Cardiac muscle cell (in vitro differentiated cells and primary cell): ENCODE data around the gene TMEM43. TPM values are rescaled to one million over a fixed set of nuclear protein-coding genes. Genes with fewer than 3 reads are reported as not detected.

ENCODE experiments used
- DNase-seq, 2 donors: peaks; one replicate each; pipeline versions ENCODE4 v3.0.0 to v3.0.0-alpha.2; 2010 to 2017; ENCODE audit warnings: low read depth in 1 of 2, low spot score in 1 of 2
- H3K27ac ChIP-seq: fragments of 200-600 bp; sonication (generic); 2 replicates; pipeline ENCODE4 v1.5.1; 2016
- H3K27me3 ChIP-seq: fragments of 200-600 bp; sonication (generic); 2 replicates; pipeline ENCODE4 v1.6.0; 2016; ENCODE audit warnings: control low read depth
- H3K36me3 ChIP-seq: fragments of 200-600 bp; sonication (generic); 2 replicates; pipeline ENCODE4 v1.5.1; 2016; ENCODE audit warnings: control low read depth
- H3K4me1 ChIP-seq: fragments of 200-600 bp; sonication (generic); 2 replicates; pipeline ENCODE4 v1.8.1; 2017; ENCODE audit warnings: low read depth, mild to moderate bottlenecking, mixed run types
- H3K4me3 ChIP-seq: fragments of 200-600 bp; sonication (generic); 2 replicates; pipeline ENCODE4 v1.5.1; 2016; ENCODE audit warnings: mild to moderate bottlenecking
- H3K9me3 ChIP-seq: fragments of 200-600 bp; sonication (generic); 2 replicates; pipeline ENCODE4 v1.5.1; 2017; ENCODE audit warnings: low read depth, mild to moderate bottlenecking, control low read depth
- polyA plus RNA-seq: library from polyadenylated mRNA; unstranded; fragments of >200 nt; fragmentation: Nextera tagmentation; extraction: Ambion mirVana; gene quantifications from 2 replicates; pipeline ENCODE4 v1.2.1, GENCODE V29; 2016
- total RNA-seq: library from RNA; depleted of rRNA; stranded (reverse); fragments of >200 nt; gene quantifications from 2 replicates; pipeline ENCODE4 v1.2.3, GENCODE V29; 2016
- TF ChIP-seq, protein P1 (sequence below): IDR thresholded peaks from 2 replicates; pipeline ENCODE4 v1.5.1; 2012; ENCODE audit warnings: low read depth, mild to moderate bottlenecking, low read length

Gene TMEM43
- total and polyA plus RNA-seq, 2 experiments from 2014 or later = 21.5 to 27.4 TPM

DNA sequence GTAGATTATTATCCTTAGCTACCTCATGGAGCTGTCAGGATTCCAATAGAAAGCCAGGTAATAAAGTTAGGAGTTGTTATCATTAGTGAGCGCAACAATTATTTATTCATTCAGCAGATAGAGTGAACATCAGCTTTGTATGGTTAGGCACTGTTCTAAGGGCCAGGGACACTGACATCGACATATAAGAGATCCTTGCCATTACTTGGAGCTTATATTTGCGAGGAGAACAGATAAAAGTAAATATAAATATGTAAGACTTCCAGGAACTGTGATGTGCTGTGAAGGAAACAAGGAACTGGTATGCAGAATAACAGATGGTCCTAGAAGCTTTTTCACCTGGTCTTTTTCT is 54.2 kb downstream of the TMEM43 start:
- TF ChIP-seq, protein P1, sequence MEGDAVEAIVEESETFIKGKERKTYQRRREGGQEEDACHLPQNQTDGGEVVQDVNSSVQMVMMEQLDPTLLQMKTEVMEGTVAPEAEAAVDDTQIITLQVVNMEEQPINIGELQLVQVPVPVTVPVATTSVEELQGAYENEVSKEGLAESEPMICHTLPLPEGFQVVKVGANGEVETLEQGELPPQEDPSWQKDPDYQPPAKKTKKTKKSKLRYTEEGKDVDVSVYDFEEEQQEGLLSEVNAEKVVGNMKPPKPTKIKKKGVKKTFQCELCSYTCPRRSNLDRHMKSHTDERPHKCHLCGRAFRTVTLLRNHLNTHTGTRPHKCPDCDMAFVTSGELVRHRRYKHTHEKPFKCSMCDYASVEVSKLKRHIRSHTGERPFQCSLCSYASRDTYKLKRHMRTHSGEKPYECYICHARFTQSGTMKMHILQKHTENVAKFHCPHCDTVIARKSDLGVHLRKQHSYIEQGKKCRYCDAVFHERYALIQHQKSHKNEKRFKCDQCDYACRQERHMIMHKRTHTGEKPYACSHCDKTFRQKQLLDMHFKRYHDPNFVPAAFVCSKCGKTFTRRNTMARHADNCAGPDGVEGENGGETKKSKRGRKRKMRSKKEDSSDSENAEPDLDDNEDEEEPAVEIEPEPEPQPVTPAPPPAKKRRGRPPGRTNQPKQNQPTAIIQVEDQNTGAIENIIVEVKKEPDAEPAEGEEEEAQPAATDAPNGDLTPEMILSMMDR = no peak
- no peak for DNase-seq
- Histone ChIP-seq H3K27me3 (no peaks in the 10 kb centered on the region), H3K9me3 (no peaks in the 10 kb centered on the region), H3K4me3 (peak overlapping the region; percentile 91), H3K36me3 (peaks cover 25% of the 10 kb centered on the region), H3K27ac (peak overlapping the region; percentile 85), H3K4me1 (peaks cover 10% of the 10 kb centered on the region)

DNA sequence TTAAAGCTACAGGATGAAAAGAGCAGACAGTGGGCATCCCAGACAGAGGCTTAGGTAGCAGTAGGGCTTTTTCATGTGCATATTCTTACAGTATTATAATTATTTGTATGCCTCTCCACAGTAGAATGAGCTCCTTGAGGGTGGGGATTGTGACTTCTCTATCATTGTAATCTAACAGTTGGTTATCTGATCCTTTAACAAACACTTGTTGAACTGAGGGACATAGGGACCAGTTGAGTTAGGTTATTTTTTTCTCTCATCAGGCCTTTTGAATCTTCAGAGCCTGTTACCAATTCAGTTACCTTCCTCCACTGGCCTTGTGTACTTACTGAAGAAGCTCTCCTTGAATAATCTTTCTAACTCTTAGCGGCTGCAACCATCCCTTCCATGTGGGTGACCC is 54.9 kb downstream of the TMEM43 start:
- Histone ChIP-seq H3K27me3 (no peaks in the 10 kb centered on the region), H3K9me3 (no peaks in the 10 kb centered on the region), H3K4me3 (no peak overlapping the region), H3K27ac (no peak overlapping the region), H3K4me1 (peaks cover 10% of the 10 kb centered on the region), H3K36me3 (peaks cover 26% of the 10 kb centered on the region)
- TF ChIP-seq, protein P1 = no peak
- no peak for DNase-seq

DNA sequence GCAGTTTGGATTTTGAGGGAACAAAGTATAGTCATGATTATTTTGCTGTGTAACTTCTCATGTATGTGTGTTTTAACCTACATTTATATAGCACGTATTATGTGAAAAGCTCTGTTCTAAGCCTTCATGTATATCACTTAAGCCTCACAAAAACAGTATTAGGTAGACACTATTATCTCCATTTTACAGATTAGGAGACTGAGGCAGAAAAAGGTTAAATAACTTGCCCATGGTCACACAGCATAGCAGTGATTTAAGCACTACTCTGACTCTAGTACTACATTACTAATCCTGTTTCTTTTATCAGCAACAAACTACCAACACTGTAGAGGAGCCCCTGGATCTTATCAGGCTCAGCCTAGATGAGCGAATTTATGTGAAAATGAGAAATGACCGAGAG is 56.4 kb downstream of the TMEM43 start:
- Histone ChIP-seq H3K9me3 (no peaks in the 10 kb centered on the region), H3K4me3 (no peak overlapping the region), H3K27me3 (no peaks in the 10 kb centered on the region), H3K36me3 (peaks cover 37% of the 10 kb centered on the region), H3K27ac (no peak overlapping the region), H3K4me1 (peaks cover 10% of the 10 kb centered on the region)
- TF ChIP-seq, protein P1 = no peak
- DNase-seq = no peak

DNA sequence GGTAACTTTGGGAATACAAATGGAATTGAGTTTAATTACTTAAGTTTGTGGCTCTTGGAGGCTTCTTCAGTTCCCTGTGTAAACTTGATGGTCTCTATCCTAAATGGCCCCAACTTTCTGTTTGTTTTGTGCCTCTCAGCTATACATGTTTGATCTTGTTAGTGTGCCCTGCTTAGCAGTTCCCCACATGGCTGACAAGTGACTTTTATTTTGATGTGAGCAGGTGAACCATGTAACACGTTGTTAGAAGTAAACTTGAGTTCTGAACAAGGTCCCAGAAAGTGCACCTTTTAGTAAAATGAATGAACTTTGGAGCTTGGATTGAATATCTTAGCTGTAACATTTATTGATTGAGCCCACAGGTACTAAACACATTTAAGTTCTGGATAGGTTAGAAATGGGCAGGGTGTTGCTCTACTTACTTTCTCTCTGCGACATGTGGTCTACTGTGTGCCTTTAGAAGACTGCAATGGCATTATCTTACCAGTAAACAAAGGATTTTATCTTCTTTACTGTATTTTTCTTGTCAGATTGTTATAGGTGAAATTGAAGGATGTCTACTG is 58.2 kb downstream of the TMEM43 start:
- Histone ChIP-seq H3K4me1 (peaks cover 6% of the 10 kb centered on the region), H3K9me3 (no peaks in the 10 kb centered on the region), H3K4me3 (no peak overlapping the region), H3K27ac (no peak overlapping the region), H3K36me3 (peaks cover 38% of the 10 kb centered on the region), H3K27me3 (no peaks in the 10 kb centered on the region)
- TF ChIP-seq, protein P1 = no peak
- no peak for DNase-seq

DNA sequence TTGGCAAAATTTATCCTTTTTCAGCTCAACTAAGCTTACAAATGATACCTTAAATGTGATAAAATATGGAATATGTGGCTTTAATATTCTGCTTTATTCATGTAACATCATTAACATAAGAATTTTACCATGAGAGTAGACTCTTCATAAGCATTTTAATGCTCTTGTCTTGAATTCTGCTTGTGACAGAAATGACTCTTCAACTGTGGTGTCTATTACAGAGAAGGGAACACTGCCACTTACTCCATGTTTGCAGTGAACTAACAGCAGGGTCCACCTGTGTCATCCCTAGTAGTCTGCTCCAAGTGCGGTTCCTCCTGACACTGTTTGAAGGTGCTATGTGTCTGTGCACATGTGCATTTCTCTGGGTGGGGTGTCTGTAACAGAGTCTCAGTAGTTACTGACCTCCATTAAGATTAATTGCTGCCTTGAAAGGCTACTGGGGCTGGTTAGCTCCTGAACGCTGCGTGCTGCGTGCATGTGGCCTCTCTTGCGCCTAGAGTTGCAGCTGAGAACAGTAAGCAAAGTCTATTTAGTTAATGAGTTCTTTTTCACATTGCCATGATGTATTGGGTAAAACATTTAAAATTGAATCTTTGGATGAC is 62.1 kb downstream of the TMEM43 start:
- Histone ChIP-seq H3K36me3 (peaks cover 30% of the 10 kb centered on the region), H3K27ac (no peak overlapping the region), H3K4me3 (no peak overlapping the region), H3K27me3 (no peaks in the 10 kb centered on the region), H3K9me3 (no peaks in the 10 kb centered on the region), H3K4me1 (no peaks in the 10 kb centered on the region)
- no peak for DNase-seq
- TF ChIP-seq, protein P1 = no peak
